HepG2 (cell line): Measurements from ENCODE around the gene RARA. TPM values are rescaled to one million over a fixed set of nuclear protein-coding genes. Genes with fewer than 3 reads are reported as not detected.

Source experiments
- ATF2 ChIP-seq: sonication (generic); formaldehyde crosslinking; IDR thresholded peaks from 2 replicates; pipeline ENCODE4 v1.4.0; 2020; ENCODE audit warnings: missing genetic modification reagents
- DMTF1 ChIP-seq: sonication (generic); formaldehyde crosslinking; IDR thresholded peaks from 2 replicates; pipeline ENCODE4 v1.4.0; 2020; ENCODE audit warnings: mild to moderate bottlenecking, missing genetic modification reagents
- ESRRA ChIP-seq: sonication (generic); formaldehyde crosslinking; IDR thresholded peaks from 2 replicates; pipeline ENCODE4 v1.5.1; 2020; ENCODE audit warnings: mild to moderate bottlenecking, low read depth, missing genetic modification reagents
- GMEB1 ChIP-seq: sonication (generic); formaldehyde crosslinking; IDR thresholded peaks from 2 replicates; pipeline ENCODE4 v1.5.1; 2020; ENCODE audit warnings: missing genetic modification reagents, mild to moderate bottlenecking, borderline replicate concordance
- GPN1 ChIP-seq: sonication (generic); formaldehyde crosslinking; IDR thresholded peaks from 2 replicates; pipeline ENCODE4 v1.5.1; 2020; ENCODE audit warnings: missing genetic modification reagents, borderline replicate concordance
- HNRNPUL1 ChIP-seq: fragments of 200-400 bp; formaldehyde crosslinking; IDR thresholded peaks from 2 replicates; pipeline ENCODE4 v1.6.1; 2017; ENCODE audit warnings: low read depth, mild to moderate bottlenecking, low read length, moderate library complexity
- JARID2 ChIP-seq: sonication (generic); formaldehyde crosslinking; IDR thresholded peaks from 2 replicates; pipeline ENCODE4 v1.8.1; 2023; ENCODE audit warnings: missing genetic modification reagents, inconsistent platforms; ENCODE audit not compliant: insufficient replicate concordance
- JDP2 ChIP-seq: sonication (generic); formaldehyde crosslinking; IDR thresholded peaks from 2 replicates; pipeline ENCODE4 v1.8.1; 2022; ENCODE audit warnings: missing genetic modification reagents, borderline replicate concordance
- KDM6A ChIP-seq: IDR thresholded peaks from 2 replicates; pipeline ENCODE4 v1.6.1; 2016; ENCODE audit warnings: low read depth
- NFIC ChIP-seq: IDR thresholded peaks from 2 replicates; pipeline ENCODE4 v1.6.1; 2012; ENCODE audit warnings: mild to moderate bottlenecking, low read length, inconsistent platforms
- PAXIP1 ChIP-seq: sonication (generic); formaldehyde crosslinking; conservative IDR thresholded peaks from 2 replicates; pipeline ENCODE4 v1.4.0; 2020; ENCODE audit warnings: mild to moderate bottlenecking, missing genetic modification reagents, moderate library complexity
- POLR2AphosphoS5 ChIP-seq: IDR thresholded peaks from 2 replicates; pipeline ENCODE4 v1.6.1; 2012; ENCODE audit warnings: low read depth, low read length
- SUZ12 ChIP-seq: fragments of 150-350 bp; IDR thresholded peaks from 2 replicates; pipeline ENCODE4 v1.6.1; 2014; ENCODE audit warnings: low read depth, low read length
- XRCC5 ChIP-seq: fragments of 200-400 bp; formaldehyde crosslinking; optimal IDR thresholded peaks from 2 replicates; pipeline ENCODE3; 2017; ENCODE audit warnings: mild to moderate bottlenecking, low read length
- ZBTB14 ChIP-seq: sonication (generic); formaldehyde crosslinking; IDR thresholded peaks from 2 replicates; pipeline ENCODE4 v1.4.0; 2020; ENCODE audit warnings: missing genetic modification reagents
- ZNF569 ChIP-seq: sonication (generic); formaldehyde crosslinking; IDR thresholded peaks from 2 replicates; pipeline ENCODE4 v1.5.0; 2020; ENCODE audit warnings: mild to moderate bottlenecking, missing genetic modification reagents, moderate library complexity, borderline replicate concordance
- ZNF607 ChIP-seq: sonication (generic); formaldehyde crosslinking; IDR thresholded peaks from 2 replicates; pipeline ENCODE4 v1.5.1; 2020; ENCODE audit warnings: missing genetic modification reagents, mild to moderate bottlenecking, borderline replicate concordance
- polyA plus RNA-seq, 8 experiments: library from polyadenylated mRNA; depleted of rRNA in 3 of 8; stranded (reverse) in 7 of 8; unstranded in 1 of 8; fragments of >200 nt; fragmentation: Illumina TruSeq in 4 of 8; extraction: Trizol in 4 of 8; gene quantifications; 2 replicates each; pipeline versions ENCODE4 v1.2.1 to v1.2.3, GENCODE V29; 2011 to 2016; ENCODE audit warnings: low read depth in 4 of 8, missing spikeins in 1 of 8, mixed read lengths in 1 of 8; ENCODE audit not compliant: insufficient read depth in 1 of 8
- total RNA-seq, 5 experiments: library from RNA; depleted of rRNA; stranded (reverse); fragments of >200 nt; fragmentation: Illumina TruSeq; extraction: Trizol; gene quantifications; 2 replicates each; pipeline ENCODE4 v1.2.3, GENCODE V29; 2016; ENCODE audit warnings: low read depth in 1 of 5

Gene RARA
- total and polyA plus RNA-seq, 2 of the 13 experiments (the other 11 are each of a cell fraction or from before 2014, with no cell fraction given) = 6.4 to 8.6 TPM

GRCh38 chr17:40287494-40288369 lies 21.2 kb upstream of the RARA start, which contains the start of gene CDC6 (continued):
- TF ChIP-seq ATF2 (CRISPR knock-in tag) = peak; percentile 79
- TF ChIP-seq XRCC5 = peak; percentile 67
- no peak; the same call in 1 of the 2 replicates for TF ChIP-seq ZBTB14 (CRISPR knock-in tag)
- TF ChIP-seq HNRNPUL1 = no peak
- TF ChIP-seq ZNF569 (CRISPR knock-in tag) = no peak
- no peak for TF ChIP-seq JDP2 (CRISPR knock-in tag)
- TF ChIP-seq ZNF607 (CRISPR knock-in tag) = no peak; the same call in 1 of the 2 replicates
- no peak for TF ChIP-seq KDM6A
- peak; percentile 87 for TF ChIP-seq SUZ12
- no peak for TF ChIP-seq ESRRA (CRISPR knock-in tag)
- TF ChIP-seq NFIC = no peak
- TF ChIP-seq POLR2AphosphoS5 = peak; percentile 92
- TF ChIP-seq DMTF1 = peak; percentile 100
- peak; percentile 94 for TF ChIP-seq GMEB1 (CRISPR knock-in tag)
- peak; percentile 66 for TF ChIP-seq PAXIP1
- no peak for TF ChIP-seq JARID2 (CRISPR knock-in tag)
- TF ChIP-seq GPN1 (CRISPR knock-in tag) = no peak
